ENCODE results near the gene MAP1LC3A.

DNA sequence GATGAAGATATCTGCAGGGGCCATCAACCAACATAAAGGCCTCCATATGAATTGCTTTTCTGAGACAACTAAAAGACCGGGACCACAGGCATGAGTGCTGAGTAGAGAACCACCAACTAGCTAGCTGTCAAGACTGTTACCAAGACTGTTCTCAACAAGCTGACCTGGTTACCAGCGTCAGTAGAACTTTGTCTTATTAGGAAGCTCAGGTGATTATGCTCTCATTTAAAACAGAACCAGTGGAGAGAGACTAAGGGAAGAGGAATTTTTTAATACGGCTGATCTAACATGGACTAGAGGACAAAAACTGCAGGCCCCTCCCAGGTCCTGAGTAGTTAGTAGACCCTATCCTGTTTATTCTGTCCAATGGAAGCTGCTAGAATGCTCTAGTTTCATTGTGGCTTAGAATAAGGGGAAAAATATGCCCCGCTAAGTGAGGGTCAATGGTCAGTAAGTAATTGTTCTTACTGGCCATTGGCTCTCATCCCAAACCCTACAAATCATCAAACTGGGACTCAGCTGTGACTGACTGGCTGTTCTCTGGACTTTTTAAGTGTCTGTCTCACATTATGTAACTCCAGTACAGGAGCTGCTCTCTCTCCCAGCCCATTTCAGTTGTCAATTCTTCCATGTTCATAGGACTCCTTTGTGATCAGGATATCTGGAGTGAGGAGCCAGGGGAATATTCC lies 46.1 kb upstream of the MAP1LC3A start:
- TF ChIP-seq, protein P1, sequence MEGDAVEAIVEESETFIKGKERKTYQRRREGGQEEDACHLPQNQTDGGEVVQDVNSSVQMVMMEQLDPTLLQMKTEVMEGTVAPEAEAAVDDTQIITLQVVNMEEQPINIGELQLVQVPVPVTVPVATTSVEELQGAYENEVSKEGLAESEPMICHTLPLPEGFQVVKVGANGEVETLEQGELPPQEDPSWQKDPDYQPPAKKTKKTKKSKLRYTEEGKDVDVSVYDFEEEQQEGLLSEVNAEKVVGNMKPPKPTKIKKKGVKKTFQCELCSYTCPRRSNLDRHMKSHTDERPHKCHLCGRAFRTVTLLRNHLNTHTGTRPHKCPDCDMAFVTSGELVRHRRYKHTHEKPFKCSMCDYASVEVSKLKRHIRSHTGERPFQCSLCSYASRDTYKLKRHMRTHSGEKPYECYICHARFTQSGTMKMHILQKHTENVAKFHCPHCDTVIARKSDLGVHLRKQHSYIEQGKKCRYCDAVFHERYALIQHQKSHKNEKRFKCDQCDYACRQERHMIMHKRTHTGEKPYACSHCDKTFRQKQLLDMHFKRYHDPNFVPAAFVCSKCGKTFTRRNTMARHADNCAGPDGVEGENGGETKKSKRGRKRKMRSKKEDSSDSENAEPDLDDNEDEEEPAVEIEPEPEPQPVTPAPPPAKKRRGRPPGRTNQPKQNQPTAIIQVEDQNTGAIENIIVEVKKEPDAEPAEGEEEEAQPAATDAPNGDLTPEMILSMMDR (IDR thresholded peaks at IDR 0.05; ENCODE audit: low read depth, low read length) = no peak
- no peak for TF ChIP-seq EZH2phosphoT487 (IDR thresholded peaks at IDR 0.05; ENCODE audit: low read depth)
